NCI-H82 treated with DMSO at 0.1 percent for 48 hours (cell line): ENCODE data around the gene FBXO40.

Experiments
- DNase-seq: peaks from one replicate; lab custom pipeline; 2025; ENCODE audit not compliant: unreplicated experiment; lab: John Stamatoyannopoulos, UW

Gene FBXO40

GRCh38 chr3:121660356-121661171 lies 67.4 kb downstream of the FBXO40 start, which contains the start of gene HCLS1:
Gene HCLS1 (minus strand): TSS chr3:121660903. CDS start chr3:121658347, 2,556 bp downstream.
- DNase-seq: no peak

- DNase-seq: no peak
Measured at GRCh38 chr3:121661376-121661775, 68.2 kb downstream of the FBXO40 start.

DNA sequence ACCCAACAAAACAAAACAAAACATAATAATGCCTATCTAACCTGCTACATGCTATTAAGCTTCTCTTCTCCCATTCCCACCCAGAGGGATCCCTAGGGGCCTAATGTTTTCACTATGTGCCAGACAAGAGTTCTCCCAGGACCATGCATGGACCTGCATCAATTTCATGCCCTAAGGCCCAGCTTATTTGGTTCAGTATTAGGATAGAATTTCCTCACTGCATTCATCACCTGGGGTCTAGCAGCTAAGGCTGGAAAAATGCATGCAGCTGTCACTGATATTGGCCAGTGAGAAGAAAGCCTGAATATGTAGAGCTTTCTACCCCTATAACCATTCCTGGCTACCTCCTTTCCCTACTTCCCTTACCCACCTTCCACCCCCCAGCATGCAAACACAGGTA lies 69.6 kb downstream of the FBXO40 start:
- DNase-seq: no peak

DNA sequence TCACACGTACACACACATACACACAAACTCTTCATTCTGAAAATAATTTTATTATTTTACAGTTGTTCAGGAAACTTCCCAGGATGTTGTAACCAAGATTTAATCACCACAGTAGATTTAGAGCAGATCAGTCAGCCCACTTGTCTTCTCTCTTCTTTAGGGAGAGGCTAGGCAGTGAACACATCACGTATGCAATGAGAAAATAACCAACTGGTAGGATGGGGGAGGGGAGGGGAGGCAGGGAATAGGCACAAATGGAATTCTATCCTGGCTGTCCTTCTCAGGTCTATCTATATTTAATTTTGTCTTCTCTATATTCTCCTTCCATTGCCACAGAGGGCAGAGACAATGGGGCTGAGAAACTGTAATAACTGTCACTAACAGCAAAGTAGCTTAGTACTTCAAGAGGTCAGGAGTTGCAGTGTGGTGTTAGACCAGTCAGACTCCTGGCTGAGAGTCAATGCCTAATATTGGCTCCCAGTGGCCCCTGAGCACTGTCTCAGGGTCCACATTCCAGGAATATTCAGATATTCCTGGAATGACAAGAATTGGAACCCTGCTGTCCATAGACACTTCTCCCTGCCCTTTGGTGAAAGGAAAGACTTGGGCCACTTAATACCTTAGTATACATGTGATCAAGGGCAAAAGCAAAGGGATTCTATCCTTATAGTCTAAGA lies 70.1 kb downstream of the FBXO40 start:
- no peak for DNase-seq

- no peak for DNase-seq
Measured at GRCh38 chr3:121665488-121665887, 72.3 kb downstream of the FBXO40 start.

- no peak for DNase-seq
Measured at GRCh38 chr3:121667333-121667732, 74.2 kb downstream of the FBXO40 start.

- DNase-seq: no peak
Measured at GRCh38 chr3:121670676-121671075, 77.5 kb downstream of the FBXO40 start.

DNA sequence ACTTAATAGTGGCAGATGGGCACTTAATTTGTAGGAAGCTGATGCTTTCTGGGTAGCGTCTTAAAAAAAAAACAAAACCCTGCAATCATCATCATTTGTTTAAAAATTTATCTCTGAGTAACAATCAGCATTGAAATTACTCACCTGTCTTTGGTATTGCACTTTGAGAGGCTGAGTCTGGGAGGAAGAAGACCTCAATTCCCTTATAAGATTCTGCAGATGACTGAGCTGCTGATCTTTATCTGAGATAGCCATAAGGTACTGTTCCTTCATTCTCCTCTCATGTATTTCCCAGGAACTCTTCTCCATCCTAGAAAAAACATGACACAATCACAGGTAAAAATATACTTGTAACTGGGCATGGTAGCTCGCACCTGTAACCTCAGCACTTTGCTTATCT lies 84.0 kb downstream of the FBXO40 start:
- DNase-seq: no peak
